Activated B cell treated with CpG ODN at 0.5 μM for 24 hours (primary cell): ENCODE measurements around the gene PARD6B. TPM values are rescaled to one million over a fixed set of nuclear protein-coding genes. Genes with fewer than 3 reads are reported as not detected.
"Not testable (repeated sequence)": the region's sequence is repeated elsewhere in the genome, so short reads cannot be mapped to it uniquely, and the experiment has no call there.

Experiments
- ATAC-seq: fragments of 200-7000 bp; cut with Tn5 transposase; one replicate; pipeline ENCODE4 v1.10.0; 2021; ENCODE audit warnings: low read depth, mild to moderate bottlenecking, moderate library complexity
- CTCF ChIA-PET: fragments of 350-600 bp; sonication (Branson Sonifier 250); formaldehyde crosslinking; loops from one replicate; lab custom pipeline; 2021; ENCODE audit warnings: antibody characterized with exemption; lab: Charles Lee
- POLR2A ChIA-PET: fragments of 350-600 bp; sonication (Branson Sonifier 250); formaldehyde crosslinking; loops from one replicate; lab custom pipeline; 2021; ENCODE audit warnings: antibody characterized with exemption; lab: Charles Lee
- DNase-seq: peaks from one replicate; pipeline ENCODE4 v3.0.0; 2022
- H3K27ac Mint-ChIP-seq: one replicate; pipeline ENCODE4 v1.8.0; 2020; ENCODE audit warnings: mixed read lengths
- H3K27me3 Mint-ChIP-seq: one replicate; pipeline ENCODE4 v1.8.0; 2021; ENCODE audit warnings: mixed read lengths
- H3K36me3 Mint-ChIP-seq: one replicate; pipeline ENCODE4 v1.8.0; 2021; ENCODE audit warnings: low read depth, mixed read lengths
- H3K4me1 Mint-ChIP-seq: one replicate; pipeline ENCODE4 v1.8.0; 2021; ENCODE audit warnings: mixed read lengths
- H3K4me3 Mint-ChIP-seq: one replicate; pipeline ENCODE4 v1.8.0; 2020; ENCODE audit warnings: mild to moderate bottlenecking, mixed read lengths
- H3K9me3 Mint-ChIP-seq: one replicate; pipeline ENCODE4 v1.8.0; 2020; ENCODE audit warnings: mixed read lengths
- CTCF ChIP-seq: fragments of 200-600 bp; IDR thresholded peaks from one replicate; pipeline ENCODE4 v1.8.0; 2022; ENCODE audit warnings: antibody characterized with exemption, mild to moderate bottlenecking
- intact Hi-C: fragments of 100-400 bp; cut with micrococcal nuclease; formaldehyde crosslinking; loops from one replicate; pipeline ENCODE4 v1.15.1; 2024
- total RNA-seq: library from RNA; stranded (reverse); gene quantifications from 2 replicates; pipeline ENCODE4 v1.2.3, GENCODE V29; 2022

The PARD6B gene
- total RNA-seq, 1 donor from 2014 or later = 5.7 TPM

GRCh38 chr20:50774515-50774914, 43.1 kb downstream of the PARD6B start:
- H3K36me3 Mint-ChIP-seq = no peaks in the 10 kb centered on the region
- CTCF ChIA-PET = no interaction called here
- H3K4me3 Mint-ChIP-seq = no peak overlapping the region
- DNase-seq = no peak
- TF ChIP-seq CTCF = no peak
- POLR2A ChIA-PET = no interaction called here
- no peaks in the 10 kb centered on the region for H3K4me1 Mint-ChIP-seq
- no peaks in the 10 kb centered on the region for H3K9me3 Mint-ChIP-seq
- H3K27me3 Mint-ChIP-seq = peaks cover 4% of the 10 kb centered on the region
- ATAC-seq = no peak
- no peak overlapping the region for H3K27ac Mint-ChIP-seq
- intact Hi-C loops = no loop called here

GRCh38 chr20:50776122-50776817, 44.9 kb downstream of the PARD6B start:
- ChIA-PET POLR2A (no interaction called here), CTCF (no interaction called here)
- DNase-seq (no peak), ATAC-seq (no peak)
- TF ChIP-seq CTCF = no peak
- Mint-ChIP-seq H3K27ac (no peak overlapping the region), H3K9me3 (no peaks in the 10 kb centered on the region), H3K4me1 (no peaks in the 10 kb centered on the region), H3K27me3 (peaks cover 7% of the 10 kb centered on the region), H3K4me3 (no peak overlapping the region), H3K36me3 (no peaks in the 10 kb centered on the region)
- intact Hi-C loops = no loop called here

- Mint-ChIP-seq H3K4me3 (no peak overlapping the region), H3K27ac (no peak overlapping the region), H3K9me3 (no peaks in the 10 kb centered on the region), H3K27me3 (peaks cover 7% of the 10 kb centered on the region), H3K4me1 (no peaks in the 10 kb centered on the region), H3K36me3 (no peaks in the 10 kb centered on the region)
- intact Hi-C loops = no loop called here
- ChIA-PET CTCF (no interaction called here), POLR2A (no interaction called here)
- DNase-seq (no peak), ATAC-seq (no peak)
- TF ChIP-seq CTCF = no peak
Measured at GRCh38 chr20:50777373-50777772, 46.0 kb downstream of the PARD6B start.

GRCh38 chr20:50778994-50779393, 47.6 kb downstream of the PARD6B start:
- POLR2A ChIA-PET, intact Hi-C loops, H3K27ac Mint-ChIP-seq, H3K4me3 Mint-ChIP-seq, H3K4me1 Mint-ChIP-seq, H3K36me3 Mint-ChIP-seq, DNase-seq, ATAC-seq, H3K9me3 Mint-ChIP-seq: not testable (repeated sequence)
- CTCF ChIA-PET = interaction anchor here (1.5 kb wide), 1 partner anchor 12 kb away, joined by 4 read pairs; no protein-coding TSS in a partner anchor
- peaks cover 11% of the 10 kb centered on the region for H3K27me3 Mint-ChIP-seq

GRCh38 chr20:50783390-50783789, 52.0 kb downstream of the PARD6B start:
- DNase-seq = no peak
- no peaks in the 10 kb centered on the region for H3K36me3 Mint-ChIP-seq
- H3K9me3 Mint-ChIP-seq = no peaks in the 10 kb centered on the region
- peaks cover 12% of the 10 kb centered on the region for H3K27me3 Mint-ChIP-seq
- ChIA-PET CTCF (interaction anchor here (2.4 kb wide), 1 partner anchor 11 kb away, joined by 6 read pairs; no protein-coding TSS in a partner anchor), POLR2A (interaction anchor here (0.6 kb wide), 1 partner anchor 1342 kb away, joined by 12 read pairs; no protein-coding TSS in a partner anchor)
- no peak overlapping the region for H3K27ac Mint-ChIP-seq
- TF ChIP-seq CTCF = no peak
- intact Hi-C loops = no loop called here
- H3K4me1 Mint-ChIP-seq = no peaks in the 10 kb centered on the region
- H3K4me3 Mint-ChIP-seq = no peak overlapping the region
- no peak for ATAC-seq
